B cell (primary cell): Measurements from ENCODE around the gene EPB41. TPM values are rescaled to one million over a fixed set of nuclear protein-coding genes. Genes with fewer than 3 reads are reported as not detected.

ENCODE experiments used
- ATAC-seq: fragments of 200-7000 bp; cut with Tn5 transposase; one replicate; pipeline ENCODE4 v1.10.0; 2021; ENCODE audit warnings: low read depth, mild to moderate bottlenecking, moderate number of reproducible peaks, moderate library complexity
- CTCF ChIA-PET: fragments of 350-600 bp; sonication (Branson Sonifier 250); formaldehyde crosslinking; loops from one replicate; lab custom pipeline; 2021; ENCODE audit warnings: antibody characterized with exemption, inconsistent platforms; lab: Charles Lee
- POLR2A ChIA-PET: fragments of 350-600 bp; sonication (Branson Sonifier 250); formaldehyde crosslinking; loops from one replicate; lab custom pipeline; 2021; ENCODE audit warnings: antibody characterized with exemption; lab: Charles Lee
- DNase-seq: peaks from one replicate; pipeline ENCODE4 v3.0.0; 2013
- H2AFZ ChIP-seq: 2 replicates; pipeline ENCODE4 v1.6.1; 2012; ENCODE audit warnings: mild to moderate bottlenecking, low read depth, low read length; ENCODE audit not compliant: insufficient read depth, poor library complexity, severe bottlenecking
- H3K27ac ChIP-seq, 2 donors: 1 replicate in 1 of 2; 2 replicates in 1 of 2; pipeline ENCODE4 v1.5.1; 2012 to 2013; ENCODE audit warnings: low read length in 2 of 2, mild to moderate bottlenecking in 2 of 2, moderate library complexity in 1 of 2
- H3K27me3 ChIP-seq, 4 experiments: fragments of 200-600 bp in 1 of 4; sonication (generic) in 1 of 4; replicated peaks in 1 of 4; 1 replicate in 2 of 4; 2 replicates in 2 of 4; pipeline versions ENCODE4 v1.6.1 to v1.7.0; 2013 to 2016; ENCODE audit warnings: low read length in 3 of 4, mild to moderate bottlenecking in 2 of 4, mixed read lengths in 1 of 4, moderate library complexity in 1 of 4; ENCODE audit not compliant: insufficient read depth in 4 of 4, control insufficient read depth in 3 of 4; ENCODE audit errors: control extremely low read depth in 1 of 4
- H3K36me3 ChIP-seq, 2 experiments: replicated peaks in 1 of 2; 1 replicate in 1 of 2; 2 replicates in 1 of 2; pipeline versions ENCODE4 v1.6.1 to v1.7.1; 2013; ENCODE audit warnings: low read length in 1 of 2; ENCODE audit not compliant: insufficient read depth in 2 of 2, control insufficient read depth in 1 of 2; ENCODE audit errors: control extremely low read depth in 1 of 2, extremely low read depth in 1 of 2
- H3K4me1 ChIP-seq, 2 donors: fragments of 200-600 bp in 1 of 2; sonication (generic) in 1 of 2; 1 replicate in 1 of 2; 2 replicates in 1 of 2; pipeline versions ENCODE4 v1.5.1 to v1.6.1; 2013 to 2017; ENCODE audit warnings: low read length in 2 of 2; ENCODE audit not compliant: control insufficient read depth in 2 of 2, insufficient read depth in 2 of 2
- H3K4me2 ChIP-seq: replicated peaks from 2 replicates; pipeline ENCODE3; 2012; ENCODE audit warnings: mild to moderate bottlenecking, low read depth, low read length; ENCODE audit not compliant: poor library complexity, severe bottlenecking
- H3K4me3 ChIP-seq, 5 experiments: fragments of 200-600 bp in 1 of 5; sonication (generic) in 1 of 5; 1 replicate in 3 of 5; 2 replicates in 2 of 5; pipeline versions ENCODE4 v1.5.1 to v1.7.0; 2011 to 2016; ENCODE audit warnings: low read length in 4 of 5, mild to moderate bottlenecking in 4 of 5, low read depth in 2 of 5, control low read depth in 1 of 5, moderate library complexity in 1 of 5; ENCODE audit not compliant: insufficient read depth in 1 of 5; ENCODE audit errors: control extremely low read depth in 1 of 5, extremely low read depth in 1 of 5
- H3K79me2 ChIP-seq: fragments of 200-600 bp; sonication (generic); one replicate; pipeline ENCODE4 v1.6.0; 2016; ENCODE audit warnings: low read length; ENCODE audit not compliant: control insufficient read depth, insufficient read depth
- H3K9ac ChIP-seq: fragments of 200-600 bp; sonication (generic); 2 replicates; pipeline ENCODE4 v1.6.1; 2017; ENCODE audit warnings: mild to moderate bottlenecking, low read length, moderate library complexity
- H3K9me3 ChIP-seq, 3 donors: one replicate each; pipeline versions ENCODE4 v1.6.1 to v1.7.1; 2013; ENCODE audit warnings: low read length in 2 of 3; ENCODE audit not compliant: control insufficient read depth in 2 of 3, insufficient read depth in 1 of 3; ENCODE audit errors: control extremely low read depth in 1 of 3
- H4K20me1 ChIP-seq: 2 replicates; pipeline ENCODE4 v1.6.0; 2012; ENCODE audit warnings: mild to moderate bottlenecking, low read length; ENCODE audit not compliant: insufficient read depth, control insufficient read depth, poor library complexity, severe bottlenecking
- H3K27ac Mint-ChIP-seq: one replicate; pipeline ENCODE4 v1.8.0; 2021; ENCODE audit warnings: mixed read lengths
- H3K27me3 Mint-ChIP-seq: one replicate; pipeline ENCODE4 v1.8.0; 2021; ENCODE audit warnings: mixed read lengths
- H3K4me1 Mint-ChIP-seq: one replicate; pipeline ENCODE4 v1.8.0; 2021; ENCODE audit warnings: mixed read lengths
- H3K4me3 Mint-ChIP-seq: one replicate; pipeline ENCODE4 v1.8.0; 2021; ENCODE audit warnings: mixed read lengths
- H3K9me3 Mint-ChIP-seq: one replicate; pipeline ENCODE4 v1.8.0; 2022; ENCODE audit warnings: mixed read lengths; ENCODE audit not compliant: insufficient read depth
- EZH2 ChIP-seq: IDR thresholded peaks from 2 replicates; pipeline ENCODE4 v1.6.1; 2012; ENCODE audit warnings: borderline replicate concordance, low read depth, mild to moderate bottlenecking, moderate library complexity, low read length; ENCODE audit not compliant: insufficient read depth, poor library complexity, severe bottlenecking
- WGBS: methylation state at CpG from one replicate; pipeline ENCODE4 v1.1.5; 2013; ENCODE audit warnings: missing lambda C conversion rate; ENCODE audit not compliant: insufficient coverage; 5-methylcytosine and 5-hydroxymethylcytosine counted together
- intact Hi-C: fragments of 100-400 bp; cut with micrococcal nuclease; formaldehyde crosslinking; loops from one replicate; pipeline ENCODE4 v1.10.0; 2022
- polyA plus RNA-seq: library from polyadenylated mRNA; depleted of rRNA; stranded (reverse); fragments of >200 nt; gene quantifications from 2 replicates; pipeline ENCODE4 v1.2.3, GENCODE V29; 2012
- total RNA-seq, 2 donors: library from RNA; stranded (reverse); fragments of 120-200 nt in 1 of 2; gene quantifications; 1 replicate in 1 of 2; 2 replicates in 1 of 2; pipeline versions ENCODE4 v1.2.3 to v1.2.4, GENCODE V29; 2013 to 2022
- TF ChIP-seq, protein P1 (sequence below): fragments of 200-600 bp; IDR thresholded peaks from one replicate; pipeline ENCODE4 v1.8.0; 2022; ENCODE audit warnings: antibody characterized with exemption, mild to moderate bottlenecking

EPB41 gene
- total and polyA plus RNA-seq, 2 donors (not counting 1 experiment from before 2014, with no cell fraction given) = 45.8 to 186 TPM

DNA sequence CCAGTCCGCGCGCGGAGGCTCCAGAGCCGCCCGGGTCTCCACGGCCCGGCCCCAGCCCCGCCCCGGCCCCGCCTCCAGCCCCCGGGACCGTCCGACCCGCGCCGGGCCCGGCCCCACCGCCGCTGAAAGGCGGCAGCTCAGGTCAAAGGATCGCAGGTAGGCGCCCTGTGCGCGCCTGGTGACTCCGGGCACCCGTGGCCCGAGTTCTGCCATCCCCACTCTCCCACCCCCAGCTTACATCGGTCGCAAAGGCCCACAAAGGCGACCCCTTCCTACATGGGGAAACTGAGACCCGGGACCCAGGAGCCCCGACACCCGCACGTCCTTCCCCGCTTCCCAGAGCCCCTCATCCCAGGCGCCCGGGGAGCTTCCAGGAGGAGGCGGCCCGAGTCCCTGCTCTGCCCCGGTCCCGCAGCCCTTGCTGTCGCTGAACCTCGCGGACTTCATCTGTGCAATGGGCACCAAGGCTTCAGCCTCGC, 209.6 kb downstream of the EPB41 start, which contains the start of gene TMEM200B:
Gene TMEM200B, minus strand, starts transcription at position 17 of the 479 bp plus-strand sequence. CDS start 2,075 bp downstream, outside the sequence.
- TF ChIP-seq, protein P1, sequence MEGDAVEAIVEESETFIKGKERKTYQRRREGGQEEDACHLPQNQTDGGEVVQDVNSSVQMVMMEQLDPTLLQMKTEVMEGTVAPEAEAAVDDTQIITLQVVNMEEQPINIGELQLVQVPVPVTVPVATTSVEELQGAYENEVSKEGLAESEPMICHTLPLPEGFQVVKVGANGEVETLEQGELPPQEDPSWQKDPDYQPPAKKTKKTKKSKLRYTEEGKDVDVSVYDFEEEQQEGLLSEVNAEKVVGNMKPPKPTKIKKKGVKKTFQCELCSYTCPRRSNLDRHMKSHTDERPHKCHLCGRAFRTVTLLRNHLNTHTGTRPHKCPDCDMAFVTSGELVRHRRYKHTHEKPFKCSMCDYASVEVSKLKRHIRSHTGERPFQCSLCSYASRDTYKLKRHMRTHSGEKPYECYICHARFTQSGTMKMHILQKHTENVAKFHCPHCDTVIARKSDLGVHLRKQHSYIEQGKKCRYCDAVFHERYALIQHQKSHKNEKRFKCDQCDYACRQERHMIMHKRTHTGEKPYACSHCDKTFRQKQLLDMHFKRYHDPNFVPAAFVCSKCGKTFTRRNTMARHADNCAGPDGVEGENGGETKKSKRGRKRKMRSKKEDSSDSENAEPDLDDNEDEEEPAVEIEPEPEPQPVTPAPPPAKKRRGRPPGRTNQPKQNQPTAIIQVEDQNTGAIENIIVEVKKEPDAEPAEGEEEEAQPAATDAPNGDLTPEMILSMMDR = no peak
- TF ChIP-seq EZH2 = peak; percentile 91
- H3K4me1 ChIP-seq = peaks cover 31 to 32% of the 10 kb centered on the region in 2 donors
- peaks cover 29% of the 10 kb centered on the region for H4K20me1 ChIP-seq
- WGBS = under 1% methylated on average over 44 of the region's 46 CpGs
- no peak within 1 kb of the TSS for H3K27ac Mint-ChIP-seq
- H3K4me1 Mint-ChIP-seq = peaks cover 18% of the 10 kb centered on the region
- no peak within 1 kb of the TSS for H3K27ac ChIP-seq
- H3K4me3 Mint-ChIP-seq = peak within 1 kb of the TSS; percentile 85
- peak within 1 kb of the TSS; percentile 74 for H2AFZ ChIP-seq
- intact Hi-C loops = loop anchor here (5.0 kb wide), 1 partner anchor 58 kb away; the partner anchor contains the start of gene SRSF4
- peak within 1 kb of the TSS; percentile 72 for H3K9ac ChIP-seq
- ATAC-seq = no peak
- peak within 1 kb of the TSS; percentile 100 for H3K4me2 ChIP-seq
- CTCF ChIA-PET = interaction anchor here (1.1 kb wide), 3 partner anchors 79 to 246 kb away, joined by 3 to 4 read pairs (median 3); no protein-coding TSS in a partner anchor
- H3K27me3 ChIP-seq = peaks cover 0 to 50% (median 17%) of the 10 kb centered on the region in 4 experiments
- no peaks in the 10 kb centered on the region for H3K9me3 Mint-ChIP-seq
- peaks cover 0 to 3% of the 10 kb centered on the region in 2 experiments for H3K36me3 ChIP-seq
- peaks cover 11% of the 10 kb centered on the region for H3K27me3 Mint-ChIP-seq
- H3K9me3 ChIP-seq = peaks cover 0 to 15% (median 0%) of the 10 kb centered on the region in 3 donors
- POLR2A ChIA-PET = interaction anchor here (0.7 kb wide), 1 partner anchor 239 kb away, joined by 5 read pairs; no protein-coding TSS in a partner anchor
- H3K4me3 ChIP-seq = peak within 1 kb of the TSS in 4 of 5 experiments; percentile 49 to 66 (median 58)
- no peak for DNase-seq
- no peaks in the 10 kb centered on the region for H3K79me2 ChIP-seq
